ENCODE results near the gene ZC3H4.

Gene ZC3H4

GRCh38 chr19:47112166-47112996, 1.2 kb downstream of the ZC3H4 start:
- peak overlapping the region; percentile 88 for H3K4me3 ChIP-seq (ENCODE audit: low read depth, low read length)
- DNase-seq (ENCODE audit: low read depth): peak; percentile 91
- TF ChIP-seq CTCF (conservative IDR thresholded peaks at IDR 0.05; ENCODE audit: low read depth, low read length): no peak

GRCh38 chr19:47111682-47112165, 1.9 kb downstream of the ZC3H4 start:
- peak overlapping the region; percentile 88 for H3K4me3 ChIP-seq (ENCODE audit: low read depth, low read length)
- TF ChIP-seq CTCF (conservative IDR thresholded peaks at IDR 0.05; ENCODE audit: low read depth, low read length): no peak
- no peak for DNase-seq (ENCODE audit: low read depth)

- DNase-seq (ENCODE audit: low read depth): peak; percentile 19
- H3K4me3 ChIP-seq (ENCODE audit: low read depth, low read length): peak overlapping the region; percentile 88
- no peak for TF ChIP-seq CTCF (conservative IDR thresholded peaks at IDR 0.05; ENCODE audit: low read depth, low read length)
These were observed 2.5 kb downstream of the ZC3H4 start for GRCh38 chr19:47111006-47111621.

- peak overlapping the region; percentile 88 for H3K4me3 ChIP-seq (ENCODE audit: low read depth, low read length)
- DNase-seq (ENCODE audit: low read depth): no peak
- no peak for TF ChIP-seq CTCF (conservative IDR thresholded peaks at IDR 0.05; ENCODE audit: low read depth, low read length)
These were observed 3.0 kb downstream of the ZC3H4 start for GRCh38 chr19:47110521-47111005.

- DNase-seq (ENCODE audit: low read depth): peak; percentile 66
- no peak for TF ChIP-seq CTCF (conservative IDR thresholded peaks at IDR 0.05; ENCODE audit: low read depth, low read length)
These were observed 3.8 kb downstream of the ZC3H4 start for GRCh38 chr19:47109541-47110375.

GRCh38 chr19:47109177-47109540, 4.4 kb downstream of the ZC3H4 start:
- no peak overlapping the region for H3K4me3 ChIP-seq (ENCODE audit: low read depth, low read length)
- TF ChIP-seq CTCF (conservative IDR thresholded peaks at IDR 0.05; ENCODE audit: low read depth, low read length): no peak
- DNase-seq (ENCODE audit: low read depth): no peak

More at GRCh38 chr19:47109541-47110375, 3.8 kb downstream of the ZC3H4 start:
- H3K4me3 ChIP-seq (ENCODE audit: low read depth, low read length): peak overlapping the region; percentile 88
